GM20000 (cell line): ENCODE measurements around the gene SYNRG.

ENCODE experiments used
- DNase-seq: peaks from one replicate; pipeline ENCODE4 v3.0.0; 2012; ENCODE audit warnings: low spot score
- TF ChIP-seq, protein P1 (sequence below): IDR thresholded peaks from 2 replicates; pipeline ENCODE4 v1.5.1; 2012; ENCODE audit warnings: mild to moderate bottlenecking, control low read depth; ENCODE audit errors: extremely low read depth, missing control alignments

Gene SYNRG

GRCh38 chr17:37521821-37522220, 87.4 kb downstream of the SYNRG start:
- DNase-seq: no peak
- TF ChIP-seq, protein P1, sequence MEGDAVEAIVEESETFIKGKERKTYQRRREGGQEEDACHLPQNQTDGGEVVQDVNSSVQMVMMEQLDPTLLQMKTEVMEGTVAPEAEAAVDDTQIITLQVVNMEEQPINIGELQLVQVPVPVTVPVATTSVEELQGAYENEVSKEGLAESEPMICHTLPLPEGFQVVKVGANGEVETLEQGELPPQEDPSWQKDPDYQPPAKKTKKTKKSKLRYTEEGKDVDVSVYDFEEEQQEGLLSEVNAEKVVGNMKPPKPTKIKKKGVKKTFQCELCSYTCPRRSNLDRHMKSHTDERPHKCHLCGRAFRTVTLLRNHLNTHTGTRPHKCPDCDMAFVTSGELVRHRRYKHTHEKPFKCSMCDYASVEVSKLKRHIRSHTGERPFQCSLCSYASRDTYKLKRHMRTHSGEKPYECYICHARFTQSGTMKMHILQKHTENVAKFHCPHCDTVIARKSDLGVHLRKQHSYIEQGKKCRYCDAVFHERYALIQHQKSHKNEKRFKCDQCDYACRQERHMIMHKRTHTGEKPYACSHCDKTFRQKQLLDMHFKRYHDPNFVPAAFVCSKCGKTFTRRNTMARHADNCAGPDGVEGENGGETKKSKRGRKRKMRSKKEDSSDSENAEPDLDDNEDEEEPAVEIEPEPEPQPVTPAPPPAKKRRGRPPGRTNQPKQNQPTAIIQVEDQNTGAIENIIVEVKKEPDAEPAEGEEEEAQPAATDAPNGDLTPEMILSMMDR: no peak

- no peak for DNase-seq
- TF ChIP-seq, protein P1: no peak
Measured at GRCh38 chr17:37520174-37520573, 89.0 kb downstream of the SYNRG start.

DNA sequence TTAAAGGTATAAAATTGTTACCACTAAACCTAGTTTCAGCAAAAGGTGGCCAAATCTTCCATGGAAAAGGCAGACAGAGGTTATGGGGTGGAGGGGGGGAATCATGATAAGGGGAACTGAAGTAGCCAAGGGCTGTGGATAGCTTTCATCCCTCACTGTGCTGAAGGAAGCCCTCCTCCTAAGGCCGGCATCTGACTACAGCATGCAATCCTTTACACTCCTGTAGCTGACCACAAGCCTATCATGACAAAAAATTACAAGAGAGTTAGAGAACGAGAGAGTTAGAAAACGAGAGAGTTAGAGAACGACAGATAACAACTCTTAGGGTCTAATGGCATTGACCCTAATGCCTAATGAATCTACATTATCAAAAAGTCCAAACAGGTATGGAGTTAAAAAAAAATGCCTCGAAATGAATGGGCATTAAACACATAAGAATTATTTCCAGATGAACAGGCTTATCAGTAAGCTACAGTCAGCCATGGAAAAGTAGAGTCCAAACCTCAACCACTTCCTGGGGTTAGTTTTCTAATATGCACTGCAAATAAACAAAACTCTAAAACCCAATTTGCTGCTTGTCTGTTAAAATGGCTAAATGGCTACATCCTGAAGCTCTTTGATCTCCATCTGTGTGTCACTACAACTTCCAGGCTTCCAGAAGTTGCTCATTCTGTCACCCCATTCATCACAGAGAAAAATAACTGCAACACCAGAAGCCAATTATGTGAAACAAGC, 89.8 kb downstream of the SYNRG start:
- no peak for DNase-seq

DNA sequence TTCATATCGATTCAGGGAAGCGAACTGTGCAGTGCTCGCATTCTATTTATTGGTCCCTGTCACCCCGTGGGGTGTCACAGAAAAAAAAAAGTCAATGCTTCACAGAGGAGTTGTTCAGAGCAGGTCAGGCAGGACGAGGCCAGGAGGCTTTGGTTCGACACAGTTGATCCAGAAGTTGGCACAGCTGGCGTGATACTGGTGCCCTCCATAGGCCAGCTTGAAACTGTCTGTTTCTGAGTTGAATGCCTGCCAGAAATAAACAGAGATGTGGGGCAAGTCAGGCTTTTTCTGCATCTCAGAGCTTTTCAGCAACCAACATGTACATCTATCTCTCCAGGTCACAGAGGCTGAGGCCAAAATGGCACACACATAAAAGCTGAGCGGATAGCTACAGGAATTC, 90.4 kb downstream of the SYNRG start:
- TF ChIP-seq, protein P1: no peak
- no peak for DNase-seq

More for the DNA sequence above, 89.8 kb downstream of the SYNRG start:
- TF ChIP-seq, protein P1: no peak

GRCh38 chr17:37517881-37518280, 91.3 kb downstream of the SYNRG start:
- TF ChIP-seq, protein P1: no peak
- no peak for DNase-seq

- TF ChIP-seq, protein P1: no peak
- DNase-seq: no peak
Measured at GRCh38 chr17:37516127-37516571, 93.1 kb downstream of the SYNRG start.

DNA sequence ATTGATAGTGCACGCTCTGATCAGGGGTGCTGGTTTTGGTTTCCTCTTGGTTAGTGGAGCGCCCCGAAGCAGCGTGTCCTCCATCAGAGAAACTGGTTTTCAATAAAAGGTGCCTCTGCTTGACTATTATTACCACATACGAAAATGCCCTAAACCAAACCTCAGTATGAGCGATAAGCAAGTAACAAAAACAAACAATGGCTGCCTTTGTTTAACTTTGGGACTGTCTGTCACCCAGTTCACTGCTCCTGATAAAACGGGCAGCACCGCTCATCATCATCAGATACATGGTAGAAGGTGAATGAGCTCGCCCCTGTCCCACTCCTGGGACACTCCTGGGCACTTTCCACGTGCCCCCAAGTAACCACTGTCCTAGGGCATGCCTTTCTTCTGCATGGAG, 95.5 kb downstream of the SYNRG start:
- DNase-seq: no peak

More for the DNA sequence above, 95.5 kb downstream of the SYNRG start:
- TF ChIP-seq, protein P1: no peak
